Measurements from ENCODE around the gene EGFL7.

EGFL7 gene

GRCh38 chr9:136662656-136663581 lies at the start of gene EGFL7:
EGFL7 (plus strand) TSS chr9:136662916; CDS start chr9:136668283, 5,367 bp downstream.
- Histone ChIP-seq H2AFZ (ENCODE audit: low read depth, low read length) (no peak within 1 kb of the TSS), H3K9me3 (ENCODE audit: low read length) (no peaks in the 10 kb centered on the region), H3K4me3 (ENCODE audit: low read length) (no peak within 1 kb of the TSS), H3K27me3 (ENCODE audit: insufficient read depth, low read length) (peaks cover 77% of the 10 kb centered on the region), H3K36me3 (ENCODE audit: insufficient read depth, low read length) (no peaks in the 10 kb centered on the region), H3K4me1 (ENCODE audit: insufficient read depth, low read length) (peaks cover 12% of the 10 kb centered on the region)

- Histone ChIP-seq H3K9me3 (ENCODE audit: low read length) (no peaks in the 10 kb centered on the region), H3K36me3 (ENCODE audit: insufficient read depth, low read length) (no peaks in the 10 kb centered on the region), H3K4me3 (ENCODE audit: low read length) (no peak overlapping the region), H2AFZ (ENCODE audit: low read depth, low read length) (no peak overlapping the region), H3K27me3 (ENCODE audit: insufficient read depth, low read length) (no peaks in the 10 kb centered on the region), H3K4me1 (ENCODE audit: insufficient read depth, low read length) (peaks cover 42% of the 10 kb centered on the region)
Measured at GRCh38 chr9:136613824-136614371, 48.8 kb upstream of the EGFL7 start.

- Histone ChIP-seq H3K4me3 (ENCODE audit: low read length) (no peak overlapping the region), H3K27me3 (ENCODE audit: insufficient read depth, low read length) (no peaks in the 10 kb centered on the region), H3K36me3 (ENCODE audit: insufficient read depth, low read length) (no peaks in the 10 kb centered on the region), H2AFZ (ENCODE audit: low read depth, low read length) (no peak overlapping the region), H3K4me1 (ENCODE audit: insufficient read depth, low read length) (peaks cover 37% of the 10 kb centered on the region), H3K9me3 (ENCODE audit: low read length) (no peaks in the 10 kb centered on the region)
Measured at GRCh38 chr9:136614372-136614922, 48.3 kb upstream of the EGFL7 start.

GRCh38 chr9:136614967-136615623 lies 47.6 kb upstream of the EGFL7 start:
- Histone ChIP-seq H3K27me3 (ENCODE audit: insufficient read depth, low read length) (no peaks in the 10 kb centered on the region), H3K36me3 (ENCODE audit: insufficient read depth, low read length) (no peaks in the 10 kb centered on the region), H3K4me1 (ENCODE audit: insufficient read depth, low read length) (peaks cover 36% of the 10 kb centered on the region), H3K4me3 (ENCODE audit: low read length) (no peak overlapping the region), H2AFZ (ENCODE audit: low read depth, low read length) (no peak overlapping the region), H3K9me3 (ENCODE audit: low read length) (no peaks in the 10 kb centered on the region)

- no peak overlapping the region for H3K4me3 ChIP-seq (ENCODE audit: low read length)
- H3K4me1 ChIP-seq (ENCODE audit: insufficient read depth, low read length) = peaks cover 38% of the 10 kb centered on the region
- H3K9me3 ChIP-seq (ENCODE audit: low read length) = no peaks in the 10 kb centered on the region
- H2AFZ ChIP-seq (ENCODE audit: low read depth, low read length) = no peak overlapping the region
- no peaks in the 10 kb centered on the region for H3K36me3 ChIP-seq (ENCODE audit: insufficient read depth, low read length)
- no peaks in the 10 kb centered on the region for H3K27me3 ChIP-seq (ENCODE audit: insufficient read depth, low read length)
Measured at GRCh38 chr9:136615631-136616306, 46.9 kb upstream of the EGFL7 start.

- Histone ChIP-seq H3K4me1 (ENCODE audit: insufficient read depth, low read length) (peaks cover 41% of the 10 kb centered on the region), H3K36me3 (ENCODE audit: insufficient read depth, low read length) (no peaks in the 10 kb centered on the region), H3K9me3 (ENCODE audit: low read length) (no peaks in the 10 kb centered on the region), H2AFZ (ENCODE audit: low read depth, low read length) (no peak overlapping the region), H3K4me3 (ENCODE audit: low read length) (no peak overlapping the region), H3K27me3 (ENCODE audit: insufficient read depth, low read length) (no peaks in the 10 kb centered on the region)
Measured at GRCh38 chr9:136616307-136616635, 46.4 kb upstream of the EGFL7 start.

GRCh38 chr9:136616948-136617695 lies 45.6 kb upstream of the EGFL7 start:
- H3K9me3 ChIP-seq (ENCODE audit: low read length) = no peaks in the 10 kb centered on the region
- H3K27me3 ChIP-seq (ENCODE audit: insufficient read depth, low read length) = no peaks in the 10 kb centered on the region
- no peak overlapping the region for H3K4me3 ChIP-seq (ENCODE audit: low read length)
- no peak overlapping the region for H2AFZ ChIP-seq (ENCODE audit: low read depth, low read length)
- peaks cover 43% of the 10 kb centered on the region for H3K4me1 ChIP-seq (ENCODE audit: insufficient read depth, low read length)
- H3K36me3 ChIP-seq (ENCODE audit: insufficient read depth, low read length) = no peaks in the 10 kb centered on the region

- no peak overlapping the region for H2AFZ ChIP-seq (ENCODE audit: low read depth, low read length)
Measured at GRCh38 chr9:136617746-136618579, 44.8 kb upstream of the EGFL7 start.

GRCh38 chr9:136618580-136619547 lies 43.9 kb upstream of the EGFL7 start:
- H2AFZ ChIP-seq (ENCODE audit: low read depth, low read length) = no peak overlapping the region
- H3K4me3 ChIP-seq (ENCODE audit: low read length) = no peak overlapping the region
- H3K27me3 ChIP-seq (ENCODE audit: insufficient read depth, low read length) = no peaks in the 10 kb centered on the region
- H3K36me3 ChIP-seq (ENCODE audit: insufficient read depth, low read length) = no peaks in the 10 kb centered on the region
- no peaks in the 10 kb centered on the region for H3K9me3 ChIP-seq (ENCODE audit: low read length)
- H3K4me1 ChIP-seq (ENCODE audit: insufficient read depth, low read length) = peaks cover 41% of the 10 kb centered on the region

More at GRCh38 chr9:136617746-136618579, 44.8 kb upstream of the EGFL7 start:
- Histone ChIP-seq H3K4me3 (ENCODE audit: low read length) (no peak overlapping the region), H3K9me3 (ENCODE audit: low read length) (no peaks in the 10 kb centered on the region), H3K4me1 (ENCODE audit: insufficient read depth, low read length) (peaks cover 43% of the 10 kb centered on the region), H3K36me3 (ENCODE audit: insufficient read depth, low read length) (no peaks in the 10 kb centered on the region), H3K27me3 (ENCODE audit: insufficient read depth, low read length) (no peaks in the 10 kb centered on the region)

- no peaks in the 10 kb centered on the region for H3K27me3 ChIP-seq (ENCODE audit: insufficient read depth, low read length)
- no peaks in the 10 kb centered on the region for H3K36me3 ChIP-seq (ENCODE audit: insufficient read depth, low read length)
- no peak overlapping the region for H3K4me3 ChIP-seq (ENCODE audit: low read length)
- H3K9me3 ChIP-seq (ENCODE audit: low read length) = no peaks in the 10 kb centered on the region
- H2AFZ ChIP-seq (ENCODE audit: low read depth, low read length) = no peak overlapping the region
- peaks cover 37% of the 10 kb centered on the region for H3K4me1 ChIP-seq (ENCODE audit: insufficient read depth, low read length)
Measured at GRCh38 chr9:136619742-136620440, 42.8 kb upstream of the EGFL7 start.
